Transverse colon (tissue), 4 donors: Measurements from ENCODE around the gene BUD13.

Experiments used
- CTCF ChIP-seq, 5 experiments: fragments of 200-600 bp in 3 of 5; fragments of 450-650 bp in 2 of 5; sonication (generic) in 3 of 5; IDR thresholded peaks; 1 replicate in 2 of 5; 2 replicates in 3 of 5; pipeline ENCODE4 v1.5.1; 2016 to 2017; ENCODE audit warnings: antibody characterized with exemption in 5 of 5, inconsistent platforms in 3 of 5, mild to moderate bottlenecking in 2 of 5, moderate library complexity in 1 of 5
- POLR2AphosphoS5 ChIP-seq, 3 donors: sonication (generic); formaldehyde crosslinking; IDR thresholded peaks; one replicate each; pipeline ENCODE4 v1.6.1; 2016; ENCODE audit warnings: antibody characterized with exemption in 3 of 3

GRCh38 chr11:116776522-116776984 is 3.8 kb upstream of the BUD13 start:
- TF ChIP-seq CTCF (IDR thresholded peaks at IDR 0.05) (no peak), POLR2AphosphoS5 (IDR thresholded peaks at IDR 0.05) (no peak)
